Measurements from ENCODE around the gene TRAF2.

DNA sequence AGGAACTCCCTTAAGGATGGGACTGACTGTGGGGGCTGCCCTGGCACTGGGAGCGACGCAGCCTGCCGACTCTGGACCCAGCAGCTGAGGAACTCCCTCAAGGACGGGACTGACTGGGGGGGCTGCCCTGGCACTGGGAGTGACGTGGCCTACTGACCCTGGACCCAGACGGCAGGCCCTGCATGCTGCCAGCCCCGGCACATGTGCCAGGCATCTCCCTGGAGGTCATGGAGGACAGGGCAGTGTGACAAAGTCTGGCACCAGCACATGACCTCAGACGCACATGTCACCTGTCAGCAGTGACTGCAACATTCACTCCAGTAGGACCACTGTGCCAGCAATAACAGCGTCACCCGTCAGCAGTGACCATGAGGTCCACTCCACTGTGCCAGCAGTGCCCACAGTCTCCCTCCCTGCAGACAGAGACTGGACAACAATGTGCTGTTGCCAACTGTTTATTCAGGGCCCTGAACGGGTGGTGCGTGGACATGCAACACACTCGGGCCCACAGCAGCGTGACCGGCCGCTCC, 53.7 kb downstream of the TRAF2 start:
- TF ChIP-seq, protein P1, sequence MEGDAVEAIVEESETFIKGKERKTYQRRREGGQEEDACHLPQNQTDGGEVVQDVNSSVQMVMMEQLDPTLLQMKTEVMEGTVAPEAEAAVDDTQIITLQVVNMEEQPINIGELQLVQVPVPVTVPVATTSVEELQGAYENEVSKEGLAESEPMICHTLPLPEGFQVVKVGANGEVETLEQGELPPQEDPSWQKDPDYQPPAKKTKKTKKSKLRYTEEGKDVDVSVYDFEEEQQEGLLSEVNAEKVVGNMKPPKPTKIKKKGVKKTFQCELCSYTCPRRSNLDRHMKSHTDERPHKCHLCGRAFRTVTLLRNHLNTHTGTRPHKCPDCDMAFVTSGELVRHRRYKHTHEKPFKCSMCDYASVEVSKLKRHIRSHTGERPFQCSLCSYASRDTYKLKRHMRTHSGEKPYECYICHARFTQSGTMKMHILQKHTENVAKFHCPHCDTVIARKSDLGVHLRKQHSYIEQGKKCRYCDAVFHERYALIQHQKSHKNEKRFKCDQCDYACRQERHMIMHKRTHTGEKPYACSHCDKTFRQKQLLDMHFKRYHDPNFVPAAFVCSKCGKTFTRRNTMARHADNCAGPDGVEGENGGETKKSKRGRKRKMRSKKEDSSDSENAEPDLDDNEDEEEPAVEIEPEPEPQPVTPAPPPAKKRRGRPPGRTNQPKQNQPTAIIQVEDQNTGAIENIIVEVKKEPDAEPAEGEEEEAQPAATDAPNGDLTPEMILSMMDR (IDR thresholded peaks at IDR 0.05; ENCODE audit: insufficient read depth, low read length), result no peak
- TF ChIP-seq POLR2AphosphoS5 (IDR thresholded peaks at IDR 0.05; ENCODE audit: low read depth) (no peak; the same call in 1 of the 2 replicates), SPI1 (IDR thresholded peaks at IDR 0.05; ENCODE audit: borderline replicate concordance, low read depth) (no peak)
- TF ChIP-seq, protein P2, sequence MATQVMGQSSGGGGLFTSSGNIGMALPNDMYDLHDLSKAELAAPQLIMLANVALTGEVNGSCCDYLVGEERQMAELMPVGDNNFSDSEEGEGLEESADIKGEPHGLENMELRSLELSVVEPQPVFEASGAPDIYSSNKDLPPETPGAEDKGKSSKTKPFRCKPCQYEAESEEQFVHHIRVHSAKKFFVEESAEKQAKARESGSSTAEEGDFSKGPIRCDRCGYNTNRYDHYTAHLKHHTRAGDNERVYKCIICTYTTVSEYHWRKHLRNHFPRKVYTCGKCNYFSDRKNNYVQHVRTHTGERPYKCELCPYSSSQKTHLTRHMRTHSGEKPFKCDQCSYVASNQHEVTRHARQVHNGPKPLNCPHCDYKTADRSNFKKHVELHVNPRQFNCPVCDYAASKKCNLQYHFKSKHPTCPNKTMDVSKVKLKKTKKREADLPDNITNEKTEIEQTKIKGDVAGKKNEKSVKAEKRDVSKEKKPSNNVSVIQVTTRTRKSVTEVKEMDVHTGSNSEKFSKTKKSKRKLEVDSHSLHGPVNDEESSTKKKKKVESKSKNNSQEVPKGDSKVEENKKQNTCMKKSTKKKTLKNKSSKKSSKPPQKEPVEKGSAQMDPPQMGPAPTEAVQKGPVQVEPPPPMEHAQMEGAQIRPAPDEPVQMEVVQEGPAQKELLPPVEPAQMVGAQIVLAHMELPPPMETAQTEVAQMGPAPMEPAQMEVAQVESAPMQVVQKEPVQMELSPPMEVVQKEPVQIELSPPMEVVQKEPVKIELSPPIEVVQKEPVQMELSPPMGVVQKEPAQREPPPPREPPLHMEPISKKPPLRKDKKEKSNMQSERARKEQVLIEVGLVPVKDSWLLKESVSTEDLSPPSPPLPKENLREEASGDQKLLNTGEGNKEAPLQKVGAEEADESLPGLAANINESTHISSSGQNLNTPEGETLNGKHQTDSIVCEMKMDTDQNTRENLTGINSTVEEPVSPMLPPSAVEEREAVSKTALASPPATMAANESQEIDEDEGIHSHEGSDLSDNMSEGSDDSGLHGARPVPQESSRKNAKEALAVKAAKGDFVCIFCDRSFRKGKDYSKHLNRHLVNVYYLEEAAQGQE (IDR thresholded peaks at IDR 0.05; ENCODE audit: insufficient replicate concordance, low read depth), result no peak
